DND-41 (cell line): Measurements from ENCODE around the gene TMEM9B.
A peak's percentile ranks its signal among the peaks of the same experiment; 100 is the strongest.

Experiments
- CTCF ChIP-seq: IDR thresholded peaks from 2 replicates; pipeline ENCODE4 v1.5.1; 2012; ENCODE audit warnings: borderline replicate concordance, low read length, moderate library complexity, mild to moderate bottlenecking; ENCODE audit not compliant: poor library complexity, severe bottlenecking; ENCODE audit errors: extremely low read depth
- EZH2 ChIP-seq: IDR thresholded peaks from 3 replicates; pipeline ENCODE4 v1.6.1; 2012; ENCODE audit warnings: borderline replicate concordance, low read depth, mild to moderate bottlenecking, moderate library complexity, low read length, inconsistent platforms; ENCODE audit not compliant: severe bottlenecking

- TF ChIP-seq CTCF, result peak; percentile 87
- no peak for TF ChIP-seq EZH2
These were observed 50.1 kb downstream of the TMEM9B start for GRCh38 chr11:8913961-8914660.
